GM19463 (cell line): ENCODE data around the gene TRMT2A.
"Not testable (repeated sequence)": the region's sequence is repeated elsewhere in the genome, so short reads cannot be mapped to it uniquely, and the experiment has no call there.

Experiments used
- ATAC-seq: cut with Tn5 transposase; IDR thresholded peaks from one replicate; pipeline ENCODE4 v1.9.1; 2021; ENCODE audit warnings: mild to moderate bottlenecking, moderate library complexity; ENCODE audit not compliant: unreplicated experiment

The TRMT2A gene

DNA sequence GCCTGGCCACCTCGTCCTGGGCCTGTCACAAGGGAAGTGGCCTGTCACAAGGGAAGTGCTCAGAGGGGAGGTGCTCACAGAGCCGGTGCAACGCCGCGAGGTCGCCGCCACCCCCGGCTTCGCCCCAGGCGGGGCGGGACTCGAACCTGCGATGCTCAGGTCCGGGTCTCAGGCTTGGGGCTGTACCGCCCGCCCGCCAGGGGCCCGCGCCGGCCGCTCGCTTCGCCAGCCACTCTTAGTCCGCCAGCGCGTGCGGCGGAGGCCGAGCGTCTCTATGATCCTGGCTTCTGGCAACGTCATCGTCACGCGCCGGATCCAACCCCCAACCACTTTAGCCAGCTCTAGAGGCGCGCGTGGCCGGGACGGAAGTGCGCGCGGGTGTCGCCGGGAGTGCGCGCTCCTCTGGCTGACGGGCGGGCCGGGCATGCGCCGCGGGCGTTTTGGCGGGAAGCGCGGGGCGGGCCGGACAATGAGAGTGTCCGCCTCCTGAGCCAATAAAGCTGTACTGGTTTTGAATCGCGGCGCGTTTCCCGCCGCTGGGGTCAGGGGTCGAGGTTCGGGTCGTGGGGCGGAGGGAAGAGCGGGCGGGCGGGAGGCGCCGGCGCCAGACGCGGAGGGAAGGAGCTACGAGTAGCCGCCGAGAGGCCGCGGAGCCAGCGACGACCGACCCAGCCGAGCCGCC lies at the start of gene TRMT2A:
TSS of gene TRMT2A (minus strand) at position 276 of the 682 bp plus-strand sequence. CDS start 320 bp downstream, outside the sequence.
- ATAC-seq = peak; percentile 90

- ATAC-seq = no peak
Measured at GRCh38 chr22:20166703-20167102, 49.7 kb upstream of the TRMT2A start.

DNA sequence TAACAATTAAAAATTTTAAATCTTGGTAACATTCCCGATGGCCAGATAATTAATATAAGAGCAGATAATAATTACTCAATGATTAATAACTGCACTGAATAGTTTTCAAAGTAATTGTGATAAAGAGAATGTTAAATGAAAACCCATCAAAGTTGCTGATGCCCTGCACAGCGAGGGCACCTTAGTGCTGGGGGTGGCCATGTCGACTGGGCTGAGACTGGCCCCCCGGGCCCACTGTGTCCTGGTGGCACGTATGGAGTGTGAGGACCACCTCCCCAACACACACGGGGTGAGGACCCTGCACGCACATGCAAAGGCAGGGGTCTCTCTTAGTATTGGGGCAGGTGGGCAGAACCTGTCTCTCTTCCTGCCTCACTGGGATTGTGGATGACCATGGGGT lies 48.9 kb upstream of the TRMT2A start:
- ATAC-seq = no peak

- no peak for ATAC-seq
Measured at GRCh38 chr22:20165421-20165820, 48.4 kb upstream of the TRMT2A start.

- ATAC-seq = no peak
Measured at GRCh38 chr22:20164863-20165262, 47.8 kb upstream of the TRMT2A start.

DNA sequence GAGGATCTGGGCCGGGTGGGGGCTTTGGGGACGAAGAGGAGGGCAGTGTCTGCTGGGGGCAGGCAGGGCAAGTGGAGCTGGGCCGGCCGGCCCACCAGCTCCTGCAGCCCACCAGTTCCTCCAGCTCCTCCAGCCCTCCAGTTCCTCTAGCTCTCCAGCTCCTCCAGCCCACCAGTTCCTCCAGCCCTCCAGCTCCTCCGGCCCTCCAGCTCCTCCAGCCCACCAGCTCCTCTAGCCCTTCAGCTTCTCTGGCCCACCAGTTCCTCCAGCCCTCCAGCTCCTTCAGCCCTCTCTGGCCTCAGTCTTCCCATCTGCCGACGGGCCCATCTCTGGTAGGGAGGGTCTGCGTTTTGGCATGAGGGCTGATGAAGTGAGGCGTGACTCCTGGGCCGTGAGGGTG lies 43.0 kb upstream of the TRMT2A start:
- no peak for ATAC-seq

- ATAC-seq = not testable (repeated sequence)
Measured at GRCh38 chr22:20159531-20159930, 42.5 kb upstream of the TRMT2A start.

DNA sequence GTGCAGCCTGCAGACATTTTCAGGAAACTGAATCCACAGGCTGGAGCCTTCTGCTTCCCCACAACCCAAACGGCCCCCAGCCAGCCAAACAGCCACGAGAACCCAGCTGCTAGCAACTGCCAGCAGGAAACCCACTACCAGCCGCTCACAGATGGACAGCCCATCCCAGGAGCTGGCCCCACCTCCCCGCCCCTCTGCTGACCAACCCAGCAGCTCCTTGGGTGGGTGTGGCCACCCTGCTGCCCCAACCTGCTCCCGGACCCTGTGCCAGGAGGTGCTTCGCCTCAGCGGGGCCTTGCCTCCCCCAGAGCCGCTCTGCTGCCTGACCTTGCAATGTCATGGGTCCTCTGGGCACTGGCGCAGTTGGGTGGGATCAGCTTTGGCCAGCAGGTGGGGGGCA lies 42.0 kb upstream of the TRMT2A start:
- no peak for ATAC-seq

- no peak for ATAC-seq
Measured at GRCh38 chr22:20158391-20159036, 41.5 kb upstream of the TRMT2A start.

DNA sequence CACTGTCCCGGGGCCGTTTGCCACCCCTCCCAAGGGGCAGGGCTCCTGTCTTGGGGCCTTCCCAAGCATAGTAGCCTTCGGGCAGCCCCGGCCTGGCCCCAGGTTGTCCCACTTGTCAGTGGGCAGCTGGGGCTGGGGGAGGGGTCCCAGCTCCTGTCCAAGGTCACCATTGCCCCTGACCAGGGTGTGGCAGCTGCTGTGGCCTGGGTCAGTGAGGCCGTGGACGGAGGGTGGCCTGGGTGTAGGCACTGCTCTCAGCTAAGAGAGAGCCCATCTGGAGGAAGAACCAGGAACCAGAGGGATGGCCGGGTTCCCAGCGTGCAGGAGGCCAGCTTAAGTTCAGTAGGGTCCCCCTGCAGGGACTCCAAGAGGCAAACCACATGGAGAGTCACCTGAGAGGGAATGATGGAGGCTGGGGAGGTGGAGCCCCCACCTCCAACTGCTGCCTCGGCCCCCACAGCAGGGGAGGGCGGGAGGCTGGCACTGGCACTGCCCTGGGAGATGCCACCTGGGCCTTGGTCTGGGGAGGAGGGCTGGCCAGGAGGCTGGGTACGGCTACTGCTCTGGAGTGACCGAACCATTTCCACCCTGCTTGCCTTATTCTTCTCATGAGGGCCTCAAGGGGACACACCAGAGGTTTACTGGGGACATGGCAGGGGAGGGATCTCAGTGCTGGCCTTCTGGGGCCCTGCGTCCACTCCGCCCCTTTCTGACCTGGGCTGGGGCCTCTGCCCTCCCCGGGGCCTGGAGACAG lies 40.6 kb upstream of the TRMT2A start:
- ATAC-seq = no peak

DNA sequence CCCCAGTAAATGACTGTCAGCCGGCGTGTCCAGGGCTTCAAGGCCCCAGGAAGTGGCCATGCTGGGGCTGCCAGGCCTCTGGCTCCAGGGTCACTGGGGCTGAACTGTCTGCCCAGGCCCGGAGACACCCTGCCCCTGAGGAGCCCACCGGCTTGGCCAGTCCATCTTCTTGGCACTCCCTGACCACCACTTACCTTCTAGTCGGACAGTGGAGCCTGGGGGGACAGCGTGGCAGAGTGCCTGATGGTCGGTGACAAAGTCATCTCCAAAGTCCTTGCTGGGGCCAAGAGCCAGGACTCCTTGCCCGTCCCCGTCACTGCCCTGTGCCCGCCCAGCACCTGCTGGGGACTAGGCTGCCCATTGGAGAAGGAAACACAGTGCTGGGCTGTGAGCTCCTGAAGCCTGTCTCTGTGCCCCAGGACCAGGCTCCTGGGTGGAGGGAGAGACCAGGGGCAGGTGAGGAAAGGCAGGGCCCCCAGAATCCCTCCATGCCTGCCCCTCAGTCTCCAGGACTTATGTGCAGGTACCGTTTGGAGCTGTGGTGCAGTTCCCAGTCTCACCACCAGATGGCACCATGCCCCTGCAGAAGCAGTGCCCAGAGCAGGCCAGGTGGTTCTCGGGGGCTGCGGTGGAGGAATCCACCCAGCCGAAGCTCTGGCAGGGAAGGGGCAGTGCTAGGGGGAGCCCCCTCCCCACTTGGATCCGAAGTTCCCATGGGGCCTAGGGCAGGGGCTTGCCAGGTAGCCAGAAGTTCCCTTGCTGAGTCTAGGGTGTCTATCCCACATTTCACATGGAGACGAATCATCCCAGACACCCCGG lies 39.8 kb upstream of the TRMT2A start:
- no peak for ATAC-seq

GRCh38 chr22:20156042-20156389 lies 39.0 kb upstream of the TRMT2A start:
- no peak for ATAC-seq

DNA sequence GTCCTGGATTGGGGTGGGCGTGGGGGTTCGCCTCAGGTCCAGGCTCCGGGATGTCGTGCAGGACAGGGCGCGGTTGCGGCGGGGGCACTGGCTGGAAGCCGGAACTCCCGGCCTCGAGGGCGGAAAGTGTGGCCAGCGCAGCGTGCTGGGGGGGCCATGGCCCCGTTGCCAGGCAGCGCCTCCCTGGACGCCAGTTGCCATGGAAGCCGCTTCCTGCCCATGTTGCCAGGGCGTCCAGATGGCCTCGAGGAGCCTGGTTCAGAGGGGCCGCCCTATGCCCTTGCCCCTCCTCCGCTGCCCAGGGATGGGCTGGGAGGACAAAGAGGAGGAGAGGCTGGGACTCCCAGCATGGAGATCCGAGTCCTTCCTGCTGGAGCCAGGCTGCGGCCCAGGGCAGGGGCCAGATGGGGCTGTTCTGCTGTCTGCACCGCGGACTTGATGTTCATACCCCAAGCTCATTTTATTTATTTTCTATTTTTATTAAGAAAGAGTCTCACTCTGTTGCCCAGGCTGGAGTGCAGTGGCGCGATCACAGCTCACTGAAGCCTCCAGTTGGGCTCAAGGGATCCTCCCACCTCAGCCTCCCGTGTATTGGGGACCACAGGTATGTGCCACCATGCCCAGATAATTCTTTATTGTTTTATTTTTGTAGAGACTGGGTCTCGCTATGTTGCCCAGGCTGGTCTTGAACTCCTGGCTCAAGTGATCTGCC lies 38.5 kb upstream of the TRMT2A start:
- no peak for ATAC-seq

DNA sequence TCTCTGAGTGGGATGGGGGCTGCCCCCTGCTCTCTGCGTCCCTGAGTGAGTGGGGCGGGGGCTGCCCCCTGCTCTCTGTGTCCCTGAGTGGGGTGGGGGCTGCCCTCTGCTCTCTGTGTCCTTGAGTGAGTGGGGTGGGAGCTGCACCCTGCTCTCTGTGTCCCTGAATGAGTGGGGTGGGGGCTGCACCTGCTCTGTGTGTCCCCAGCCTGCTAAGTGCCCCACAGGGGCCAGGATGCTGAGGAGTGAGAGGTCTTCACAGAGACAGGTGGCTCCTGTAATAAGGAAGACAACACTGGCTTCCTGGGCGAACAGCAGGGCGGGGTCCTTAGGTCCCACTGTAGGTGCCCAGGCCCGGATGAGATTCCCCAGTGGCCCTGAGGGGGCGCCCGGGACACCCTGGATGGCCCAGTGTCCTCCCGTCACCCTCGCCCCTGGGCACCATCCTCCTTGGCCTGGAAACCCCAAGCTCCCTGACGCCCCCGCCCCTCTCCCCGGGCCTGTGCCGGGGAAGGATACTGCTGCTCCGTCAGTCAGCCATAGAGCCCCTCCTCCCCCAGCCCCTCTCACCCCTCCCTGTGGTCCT lies 37.7 kb upstream of the TRMT2A start:
- ATAC-seq = no peak

GRCh38 chr22:20153945-20154344 lies 36.9 kb upstream of the TRMT2A start:
- no peak for ATAC-seq

DNA sequence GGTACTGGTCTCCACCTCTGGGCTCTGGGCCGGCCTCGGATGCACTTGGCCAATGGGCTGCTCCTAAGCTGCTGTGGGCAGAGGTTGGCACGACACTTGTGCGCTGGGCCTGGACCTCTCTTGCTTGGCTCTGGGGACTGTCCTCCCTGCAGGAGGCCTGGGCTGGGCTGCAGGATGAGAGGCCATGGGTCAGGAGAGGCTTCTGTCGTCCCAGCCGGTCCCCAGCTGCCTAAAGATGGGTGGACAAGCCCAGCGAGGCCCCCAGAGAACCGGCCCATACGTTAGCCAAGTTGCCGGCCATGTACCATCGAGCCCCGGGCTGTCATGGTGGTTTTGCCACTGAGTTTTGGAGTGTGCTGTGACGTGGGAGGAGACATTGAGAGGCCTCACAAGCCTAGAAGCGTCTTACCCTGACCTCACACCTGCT lies 35.5 kb upstream of the TRMT2A start:
- ATAC-seq = no peak

- no peak for ATAC-seq
Measured at GRCh38 chr22:20151276-20151588, 34.2 kb upstream of the TRMT2A start.

DNA sequence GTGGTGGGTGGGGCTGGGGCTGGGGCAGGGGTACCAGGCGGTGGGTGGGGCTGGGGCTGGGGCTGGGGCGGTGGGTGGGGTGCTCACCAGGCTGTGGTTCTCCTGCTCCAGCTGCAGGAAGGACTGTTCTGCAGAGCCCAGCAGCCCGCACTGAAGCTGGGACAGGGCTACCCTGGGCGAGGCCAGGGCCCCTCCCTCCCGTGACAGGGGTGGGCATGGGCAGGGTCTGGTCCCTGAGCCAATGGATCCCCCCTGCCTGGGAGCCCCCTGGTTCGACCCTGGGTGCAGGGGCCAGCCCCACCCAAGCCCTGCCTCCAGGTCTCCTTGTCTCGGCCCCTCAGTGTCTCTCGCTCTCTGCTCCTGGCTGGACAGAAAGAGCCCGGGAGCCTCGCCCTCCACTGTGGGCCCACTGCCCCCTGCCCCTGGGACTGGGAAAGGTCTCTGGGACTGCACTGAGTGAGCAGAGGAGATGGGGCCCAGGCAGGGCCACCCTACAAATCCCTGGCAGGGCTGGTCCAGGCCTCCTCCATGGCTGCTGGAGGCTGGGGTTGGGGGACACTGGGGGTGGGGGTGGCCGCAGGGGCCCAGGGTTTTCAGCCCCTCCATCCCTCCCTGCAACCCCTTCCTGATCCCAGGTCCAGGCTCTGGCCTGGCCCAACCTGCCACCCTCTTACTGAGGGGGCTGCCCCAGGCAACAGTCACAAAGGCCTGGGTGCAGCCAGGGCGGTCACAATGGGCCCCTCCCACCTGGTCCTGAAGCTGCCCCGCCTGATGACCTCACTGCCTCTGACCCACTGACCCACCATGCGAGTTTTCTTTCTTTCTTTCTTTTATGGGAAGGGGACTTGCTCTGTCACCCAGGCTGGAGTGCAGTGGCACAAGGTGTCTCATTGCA lies 33.6 kb upstream of the TRMT2A start, which contains the start of gene CCDC188:
TSS of gene CCDC188 (minus strand) at position 675 of the 895 bp plus-strand sequence. CDS start at position 606, 69 bp downstream.
- ATAC-seq = no peak
